Muscle of leg (tissue), 11 donors: ENCODE results near the gene TP53RK. TPM values are rescaled to one million over a fixed set of nuclear protein-coding genes. Genes with fewer than 3 reads are reported as not detected.

ENCODE experiments used
- DNase-seq: peaks from one replicate; pipeline ENCODE4 v3.0.0; 2013
- H3K27ac ChIP-seq: one replicate; pipeline ENCODE4 v1.5.1; 2013; ENCODE audit warnings: mild to moderate bottlenecking, low read length, control low read depth
- H3K27me3 ChIP-seq: one replicate; pipeline ENCODE4 v1.6.1; 2013; ENCODE audit warnings: low read length; ENCODE audit not compliant: control insufficient read depth, insufficient read depth
- H3K36me3 ChIP-seq: one replicate; pipeline ENCODE4 v1.6.1; 2013; ENCODE audit warnings: low read length; ENCODE audit not compliant: control insufficient read depth, insufficient read depth
- H3K4me1 ChIP-seq: one replicate; pipeline ENCODE4 v1.6.1; 2013; ENCODE audit warnings: low read length; ENCODE audit not compliant: control insufficient read depth, insufficient read depth
- H3K4me3 ChIP-seq: one replicate; pipeline ENCODE4 v1.5.1; 2013; ENCODE audit warnings: low read length, control low read depth
- H3K9me3 ChIP-seq: replicated peaks from 2 replicates; pipeline ENCODE4 v1.6.1; 2013; ENCODE audit warnings: low read depth, low read length; ENCODE audit not compliant: control insufficient read depth
- WGBS: methylation state at CpG from one replicate; pipeline ENCODE4 v1.1.5; 2013; ENCODE audit warnings: missing lambda C conversion rate; ENCODE audit not compliant: insufficient coverage; 5-methylcytosine and 5-hydroxymethylcytosine counted together
- polyA plus RNA-seq, 8 donors: library from polyadenylated mRNA; unstranded; fragments of 120-200 nt; gene quantifications; one replicate each; pipeline versions ENCODE4 v1.2.1 to v1.2.3, GENCODE V29; 2013; ENCODE audit warnings: inconsistent platforms in 1 of 8, low replicate concordance in 1 of 8; ENCODE audit not compliant: insufficient read length in 8 of 8, insufficient read depth in 1 of 8
- total RNA-seq: library from RNA; stranded (reverse); fragments of 120-200 nt; gene quantifications from one replicate; pipeline ENCODE4 v1.2.4, GENCODE V29; 2013

The TP53RK gene
- total and polyA plus RNA-seq, 9 donors, result 9.4 to 12.5 (median 10.1) TPM

DNA sequence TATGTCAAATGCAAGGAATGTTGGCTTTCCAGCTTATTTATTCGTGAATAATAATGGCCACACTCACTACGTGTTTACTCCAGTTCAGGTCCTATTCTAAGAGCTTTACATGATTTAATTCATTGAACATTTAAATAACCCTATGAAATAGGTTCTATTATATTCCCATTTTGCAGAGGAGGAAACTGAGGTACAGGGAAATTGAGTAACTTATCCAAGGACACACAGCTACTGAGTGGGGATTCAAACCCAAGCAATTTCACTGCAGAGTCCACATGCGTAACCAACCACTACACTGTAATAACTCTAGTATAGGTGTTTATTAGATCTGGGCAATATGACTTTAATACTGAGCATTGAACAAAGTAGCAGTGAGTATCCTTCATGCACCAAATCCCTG is 25.7 kb downstream of the TP53RK start:
- no peak overlapping the region for H3K4me3 ChIP-seq
- no CpG with 5 or more reads among the region's 3 CpGs for WGBS
- no peaks in the 10 kb centered on the region for H3K27me3 ChIP-seq
- no peaks in the 10 kb centered on the region for H3K9me3 ChIP-seq
- H3K4me1 ChIP-seq, result no peaks in the 10 kb centered on the region
- no peak for DNase-seq
- H3K27ac ChIP-seq, result no peak overlapping the region
- no peaks in the 10 kb centered on the region for H3K36me3 ChIP-seq

DNA sequence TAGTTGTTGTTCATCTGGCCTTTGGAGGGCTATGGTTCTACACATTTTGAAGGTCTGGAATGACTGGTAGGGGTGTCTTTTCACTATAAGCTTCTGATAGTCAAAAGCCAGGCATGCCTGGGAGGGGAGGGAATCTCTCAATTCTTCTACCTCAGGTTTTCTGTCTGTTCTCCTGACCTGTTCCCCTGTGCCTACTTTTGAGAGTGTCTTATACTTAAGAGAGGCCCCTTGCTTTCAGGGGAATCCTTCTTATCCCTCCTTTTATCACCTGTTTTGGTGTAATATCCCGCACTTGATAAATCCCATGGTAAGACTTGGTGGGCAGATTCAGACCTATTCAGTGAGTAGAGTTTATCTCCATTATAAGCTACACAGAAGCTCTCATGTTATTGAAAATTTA is 27.6 kb downstream of the TP53RK start:
- no peak overlapping the region for H3K27ac ChIP-seq
- no peaks in the 10 kb centered on the region for H3K36me3 ChIP-seq
- WGBS, result no CpG with 5 or more reads among the region's 1 CpG

DNA sequence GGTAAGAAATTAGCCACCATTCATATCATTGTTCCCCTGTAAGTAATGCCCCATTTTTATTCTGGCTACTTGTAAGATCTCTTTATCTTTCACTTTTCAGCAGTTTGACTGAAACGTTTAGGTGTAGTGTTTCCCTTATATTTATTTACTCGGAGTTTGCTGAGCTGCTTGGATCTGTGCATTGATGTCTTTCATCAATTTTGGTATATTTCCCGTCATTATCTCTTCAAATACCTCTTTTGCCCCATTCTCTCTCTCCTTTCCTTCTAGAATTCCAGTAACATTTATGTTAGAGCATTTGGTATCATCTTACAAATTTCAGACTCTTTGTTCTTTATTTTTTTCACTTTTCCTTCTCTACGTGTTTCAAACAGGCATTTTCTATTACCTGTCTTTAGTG is 28.8 kb downstream of the TP53RK start:
- H3K4me3 ChIP-seq, result no peak overlapping the region
- H3K9me3 ChIP-seq, result no peaks in the 10 kb centered on the region
- no peaks in the 10 kb centered on the region for H3K36me3 ChIP-seq
- no CpG with 5 or more reads among the region's 4 CpGs for WGBS
- DNase-seq, result no peak
- no peak overlapping the region for H3K27ac ChIP-seq
- no peaks in the 10 kb centered on the region for H3K4me1 ChIP-seq
- no peaks in the 10 kb centered on the region for H3K27me3 ChIP-seq

More for the DNA sequence above, 27.6 kb downstream of the TP53RK start:
- H3K4me1 ChIP-seq, result no peaks in the 10 kb centered on the region
- DNase-seq, result no peak
- no peak overlapping the region for H3K4me3 ChIP-seq
- no peaks in the 10 kb centered on the region for H3K27me3 ChIP-seq
- no peaks in the 10 kb centered on the region for H3K9me3 ChIP-seq

DNA sequence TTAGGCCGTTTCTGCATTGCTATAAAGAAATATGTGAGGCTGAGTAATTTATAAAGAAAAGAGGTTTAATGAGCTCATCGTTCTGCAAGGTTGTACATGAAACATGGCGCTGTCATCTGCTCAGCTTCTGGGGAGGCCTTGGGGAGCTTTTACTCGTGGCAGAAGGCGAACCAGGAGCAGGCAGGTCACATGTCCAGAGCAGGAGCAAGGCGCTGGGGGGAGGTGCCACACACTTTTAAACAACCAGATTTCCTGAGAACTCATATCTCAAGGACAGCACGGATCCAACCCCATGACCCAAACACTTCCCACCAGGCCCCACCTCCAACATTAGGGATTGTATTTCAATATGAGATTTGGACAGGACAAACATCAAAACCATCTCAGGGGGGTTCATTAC is 31.6 kb downstream of the TP53RK start:
- DNase-seq, result no peak
- no peaks in the 10 kb centered on the region for H3K9me3 ChIP-seq
- 76% methylated on average over 5 of the region's 7 CpGs for WGBS

DNA sequence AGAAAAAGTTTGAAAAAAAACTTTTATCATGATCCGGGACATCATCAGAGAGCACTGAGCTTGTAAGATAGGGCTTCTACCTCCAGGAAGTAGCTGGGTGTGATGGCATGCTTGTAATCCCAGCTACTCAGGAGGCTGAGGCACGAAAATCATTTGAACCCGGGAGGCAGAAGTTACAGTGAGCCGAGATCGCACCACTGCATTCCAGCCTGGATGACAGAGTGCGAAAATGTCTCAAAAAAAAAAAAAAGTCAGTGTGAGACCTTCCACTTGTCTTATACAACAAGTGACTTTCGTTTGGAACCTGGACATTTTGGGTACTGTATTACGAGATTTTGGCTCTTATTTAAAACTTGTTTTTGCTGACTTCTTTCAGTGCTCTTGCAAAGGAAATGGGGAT is 32.1 kb downstream of the TP53RK start:
- Histone ChIP-seq H3K36me3 (no peaks in the 10 kb centered on the region), H3K4me3 (no peak overlapping the region), H3K27ac (no peak overlapping the region), H3K9me3 (no peaks in the 10 kb centered on the region), H3K27me3 (peaks cover 4% of the 10 kb centered on the region), H3K4me1 (no peaks in the 10 kb centered on the region)
- WGBS, result 88% methylated on average over 6 of the region's 8 CpGs
- no peak for DNase-seq

More for the DNA sequence above, 31.6 kb downstream of the TP53RK start:
- Histone ChIP-seq H3K27me3 (no peaks in the 10 kb centered on the region), H3K27ac (no peak overlapping the region), H3K4me1 (no peaks in the 10 kb centered on the region), H3K4me3 (no peak overlapping the region), H3K36me3 (no peaks in the 10 kb centered on the region)

DNA sequence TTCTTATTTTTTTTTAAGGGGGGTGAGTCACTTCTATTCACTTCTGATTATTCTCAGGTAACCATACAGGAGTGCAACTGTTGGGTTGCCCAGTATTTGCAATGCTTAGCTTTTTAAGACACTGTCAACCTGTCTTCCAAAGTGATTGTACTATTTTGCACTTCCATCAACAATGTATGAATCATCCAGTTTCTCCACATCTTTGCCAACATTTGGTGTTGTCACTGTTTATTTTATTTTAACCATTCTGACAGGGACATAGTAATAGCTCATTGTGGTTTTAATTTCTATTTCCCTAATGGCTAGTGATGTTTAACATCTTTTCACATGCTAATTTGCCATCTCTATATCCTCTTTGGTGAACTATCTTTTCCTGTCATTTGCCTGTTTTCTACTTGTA is 36.5 kb downstream of the TP53RK start:
- no peaks in the 10 kb centered on the region for H3K9me3 ChIP-seq
- H3K27me3 ChIP-seq, result peaks cover 23% of the 10 kb centered on the region
- H3K27ac ChIP-seq, result no peak overlapping the region
- peaks cover 9% of the 10 kb centered on the region for H3K4me1 ChIP-seq
- DNase-seq, result no peak
- H3K36me3 ChIP-seq, result no peaks in the 10 kb centered on the region
- no peak overlapping the region for H3K4me3 ChIP-seq

DNA sequence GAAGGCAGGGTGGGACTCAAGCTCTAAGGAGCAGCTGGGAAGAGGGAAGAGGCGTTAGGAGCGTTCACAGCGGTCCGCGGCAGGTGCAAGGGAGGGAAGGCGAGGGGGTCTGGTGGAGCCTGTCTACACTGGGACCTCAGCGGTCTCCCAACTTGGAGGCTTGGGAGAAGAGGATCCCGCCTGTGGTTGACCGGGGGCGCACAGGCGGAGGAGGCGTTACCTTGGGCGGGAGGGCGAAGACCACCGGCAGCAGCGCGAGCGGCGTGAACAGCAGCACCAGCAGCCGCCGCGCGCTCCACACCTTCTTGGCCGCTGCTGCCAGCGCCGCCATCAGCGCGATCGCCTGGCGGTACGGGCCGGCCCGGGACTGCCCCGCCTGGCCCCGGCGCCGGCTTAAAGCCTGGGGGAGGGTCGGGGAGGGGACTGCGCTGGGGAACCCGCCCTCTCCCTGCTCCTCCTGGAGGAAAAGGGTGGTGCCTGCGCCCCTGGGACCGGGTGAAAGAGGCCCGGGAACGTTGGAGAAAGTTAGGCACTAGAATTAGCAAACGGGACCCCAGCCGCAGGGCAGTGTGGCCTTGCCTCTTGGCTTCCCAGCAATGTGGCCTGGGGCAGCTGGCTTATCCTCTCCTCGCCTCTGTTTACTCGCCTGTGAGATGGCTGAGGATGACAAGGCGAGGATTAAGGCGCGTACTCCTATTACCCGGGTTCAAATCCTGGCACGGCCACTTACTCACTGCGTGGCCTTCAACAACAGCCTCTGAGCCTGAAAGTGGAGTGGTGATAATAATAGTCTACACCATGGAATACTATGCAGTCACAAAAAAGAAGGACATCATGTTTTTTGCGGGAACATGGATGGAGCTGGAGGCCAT is 37.9 kb downstream of the TP53RK start, which contains the start of gene SLC13A3:
SLC13A3 (minus strand) TSS at position 369 of the 872 bp plus-strand sequence; CDS start at position 331, 38 bp downstream.
- no peak within 1 kb of the TSS for H3K27ac ChIP-seq
- H3K36me3 ChIP-seq, result no peaks in the 10 kb centered on the region
- peaks cover 19% of the 10 kb centered on the region for H3K4me1 ChIP-seq
- H3K27me3 ChIP-seq, result peaks cover 23% of the 10 kb centered on the region
- WGBS, result 13% methylated on average over 54 of the region's 55 CpGs
- peak within 1 kb of the TSS; percentile 10 for H3K4me3 ChIP-seq
- DNase-seq, result no peak
- H3K9me3 ChIP-seq, result no peaks in the 10 kb centered on the region

DNA sequence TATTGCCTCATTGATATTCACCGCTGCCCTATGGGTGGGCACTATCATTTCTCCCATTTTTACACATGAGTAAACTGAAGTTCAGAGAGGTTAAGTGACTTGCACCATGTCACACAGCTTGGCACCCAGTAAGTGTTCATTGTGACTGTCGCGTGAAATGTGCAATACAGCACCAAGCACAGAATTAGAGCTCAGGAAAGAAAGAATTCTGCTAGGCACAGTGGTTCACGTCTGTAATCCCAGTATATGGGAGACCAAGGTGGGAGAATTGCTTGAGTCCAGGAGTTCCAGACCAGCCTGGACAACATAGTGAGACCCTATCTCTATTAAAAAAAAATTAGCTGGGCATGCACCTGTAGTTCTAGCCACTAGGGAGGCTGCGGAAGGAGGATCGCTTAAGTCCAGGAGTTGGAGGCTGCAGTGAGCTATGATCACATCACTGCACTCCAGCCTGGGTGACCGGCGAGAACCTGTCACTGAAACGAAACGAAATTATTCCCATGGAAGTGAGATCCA is 38.6 kb downstream of the TP53RK start:
- Histone ChIP-seq H3K27me3 (peaks cover 23% of the 10 kb centered on the region), H3K36me3 (no peaks in the 10 kb centered on the region), H3K4me1 (peaks cover 19% of the 10 kb centered on the region), H3K27ac (no peak overlapping the region), H3K9me3 (no peaks in the 10 kb centered on the region), H3K4me3 (no peak overlapping the region)
- 75% methylated on average over 9 of the region's 10 CpGs for WGBS
- DNase-seq, result no peak

DNA sequence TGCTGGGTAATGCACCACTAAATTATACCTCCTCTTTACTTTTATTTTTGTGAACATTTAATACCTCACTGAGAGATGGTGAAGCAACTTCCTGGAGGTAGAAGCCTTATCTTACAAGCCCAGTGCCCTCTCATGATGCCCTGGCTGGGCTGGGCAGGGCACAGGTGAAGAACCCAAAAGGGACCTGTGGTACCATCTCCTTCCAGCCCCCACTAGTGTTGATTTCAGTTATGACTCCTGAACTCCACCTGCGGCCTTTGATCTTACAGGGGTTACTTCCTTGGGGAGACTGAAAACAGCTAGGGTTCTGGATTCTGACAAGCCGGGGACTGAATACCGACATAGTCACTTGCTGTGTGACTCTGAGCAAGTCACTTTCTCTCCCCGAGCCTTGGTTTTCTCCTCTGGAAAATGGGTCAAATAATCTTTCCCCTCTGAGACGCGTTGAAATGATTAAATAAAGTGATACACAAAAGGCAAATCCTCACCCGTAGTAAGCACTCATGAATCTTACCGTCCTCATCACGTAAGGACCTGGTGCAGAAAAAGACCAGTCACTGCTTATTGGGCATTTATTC is 39.2 kb downstream of the TP53RK start:
- Histone ChIP-seq H3K9me3 (no peaks in the 10 kb centered on the region), H3K36me3 (no peaks in the 10 kb centered on the region), H3K4me1 (peaks cover 19% of the 10 kb centered on the region), H3K27me3 (peaks cover 23% of the 10 kb centered on the region), H3K27ac (no peak overlapping the region), H3K4me3 (no peak overlapping the region)
- DNase-seq, result no peak
- 82% methylated on average over 3 of the region's 9 CpGs for WGBS

DNA sequence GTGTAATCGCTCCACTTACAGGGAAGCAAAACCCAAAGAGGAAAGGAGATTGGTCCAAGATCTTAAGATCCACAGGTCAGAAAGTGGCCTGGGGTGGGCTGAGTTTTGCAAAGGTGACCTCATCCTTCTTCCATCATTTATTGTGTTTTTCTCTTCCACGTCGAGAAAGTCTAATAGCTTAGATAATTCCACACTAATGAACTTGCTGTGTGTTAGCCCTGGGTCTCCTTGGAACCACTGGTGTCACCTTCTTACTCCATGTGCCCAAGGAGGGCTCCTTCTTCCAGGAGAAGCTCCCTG is 39.6 kb downstream of the TP53RK start:
- H3K9me3 ChIP-seq, result no peaks in the 10 kb centered on the region
- no peak overlapping the region for H3K4me3 ChIP-seq
- WGBS, result no CpG with 5 or more reads among the region's 3 CpGs
- no peak overlapping the region for H3K27ac ChIP-seq
- no peaks in the 10 kb centered on the region for H3K36me3 ChIP-seq
- peaks cover 19% of the 10 kb centered on the region for H3K4me1 ChIP-seq
- H3K27me3 ChIP-seq, result peaks cover 23% of the 10 kb centered on the region
- no peak for DNase-seq
